ENCODE measurements around the gene RCVRN.

The RCVRN gene

DNA sequence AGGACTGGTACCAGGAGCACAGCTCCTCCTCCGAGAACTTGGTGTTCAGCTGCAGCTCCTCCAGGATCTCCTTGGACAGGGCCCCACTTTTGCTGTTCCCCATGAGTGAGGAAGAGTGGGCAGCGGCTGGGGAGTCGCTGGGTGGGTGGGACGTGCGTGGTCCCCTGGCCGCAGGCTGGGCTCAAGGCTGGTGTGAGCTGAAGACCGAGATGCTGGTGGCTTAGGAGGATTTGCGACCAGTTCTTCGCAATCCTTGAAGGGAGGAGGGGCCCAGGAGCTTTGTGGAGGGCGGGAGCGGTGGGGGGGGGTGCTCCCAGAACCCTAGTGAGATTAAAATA, at the start of gene RCVRN:
Gene RCVRN, minus strand, starts transcription at position 194 of the 338 bp plus-strand sequence. Its CDS starts 91 bp downstream, at position 103.
- DNase-seq: no peak

DNA sequence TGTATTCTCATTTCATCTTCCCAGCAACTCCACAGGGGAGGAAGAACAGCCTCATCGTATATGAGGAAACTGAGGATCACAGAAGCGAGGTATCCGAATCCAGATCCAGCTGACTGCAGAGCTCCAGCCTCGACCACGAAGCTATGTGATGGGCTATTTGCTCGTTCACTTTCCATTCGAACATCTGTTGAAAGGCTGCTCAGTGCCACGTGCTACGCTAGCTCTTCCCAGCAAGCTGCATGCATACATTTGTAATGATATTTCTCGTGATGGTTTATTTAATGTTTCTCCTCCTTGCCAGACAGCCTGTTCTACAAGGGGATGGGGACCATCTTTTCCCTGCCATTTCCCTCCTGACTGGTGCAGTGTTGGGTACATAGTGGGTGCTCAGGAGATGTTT, 48.4 kb upstream of the RCVRN start:
- DNase-seq: no peak

DNA sequence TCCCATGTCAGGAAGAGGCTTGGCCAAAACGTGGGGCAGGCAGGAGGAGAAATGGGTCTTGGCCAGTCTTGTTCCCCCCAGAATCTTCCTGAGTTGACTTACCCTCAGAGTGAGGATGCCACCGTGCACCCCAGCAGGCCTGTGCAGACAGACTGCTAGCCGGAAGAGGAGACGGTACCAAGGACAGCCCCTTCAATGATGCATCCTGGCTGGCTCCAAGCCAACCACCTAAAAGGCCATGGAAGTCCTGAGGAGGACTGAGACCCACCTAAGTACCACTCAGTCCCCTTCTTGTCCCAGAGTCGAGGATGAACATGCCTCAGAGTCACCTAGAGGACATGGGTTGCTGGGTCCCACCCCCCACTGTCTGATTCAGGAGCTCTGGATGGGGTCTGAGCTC, 46.7 kb upstream of the RCVRN start:
- no peak for DNase-seq

DNA sequence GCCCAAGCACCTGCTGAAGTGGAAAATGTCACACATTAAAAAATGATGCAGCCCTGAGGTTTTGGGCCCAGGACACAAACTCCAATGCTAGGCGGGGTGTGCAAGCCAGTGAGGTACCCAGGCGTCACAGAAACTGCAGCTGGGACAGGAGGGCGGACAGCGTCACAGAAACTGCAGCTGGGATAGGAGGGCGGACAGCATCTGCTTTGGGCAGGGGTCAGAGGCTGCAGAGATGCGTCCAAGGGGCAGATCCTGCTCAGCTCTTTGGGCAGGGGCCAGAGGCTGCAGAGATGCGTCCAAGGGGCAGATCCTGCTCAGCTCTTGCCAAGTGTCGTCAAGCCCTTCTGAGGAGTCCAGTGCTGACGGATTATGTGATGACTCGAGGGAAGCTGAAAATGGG, 43.9 kb upstream of the RCVRN start:
- no peak for DNase-seq

DNA sequence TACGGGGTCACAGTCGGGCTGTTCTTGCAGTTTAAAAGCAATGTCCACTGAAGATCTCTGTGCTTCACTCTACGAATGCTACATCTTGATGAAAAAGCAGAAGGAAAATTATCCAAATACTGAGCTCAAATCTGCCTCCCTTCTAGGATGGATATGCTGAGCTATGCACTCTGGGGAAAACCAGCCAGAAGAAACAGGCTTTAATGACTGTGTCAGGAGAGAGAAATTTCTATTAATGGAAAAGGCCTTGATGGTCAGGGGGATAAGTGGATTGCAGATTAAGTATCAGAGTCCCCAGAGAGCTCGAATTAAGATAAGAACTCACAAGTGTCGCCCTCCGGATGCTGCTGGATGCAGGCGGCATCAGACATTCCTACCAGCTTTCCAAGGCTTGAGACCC, 39.6 kb upstream of the RCVRN start:
- DNase-seq: no peak

DNA sequence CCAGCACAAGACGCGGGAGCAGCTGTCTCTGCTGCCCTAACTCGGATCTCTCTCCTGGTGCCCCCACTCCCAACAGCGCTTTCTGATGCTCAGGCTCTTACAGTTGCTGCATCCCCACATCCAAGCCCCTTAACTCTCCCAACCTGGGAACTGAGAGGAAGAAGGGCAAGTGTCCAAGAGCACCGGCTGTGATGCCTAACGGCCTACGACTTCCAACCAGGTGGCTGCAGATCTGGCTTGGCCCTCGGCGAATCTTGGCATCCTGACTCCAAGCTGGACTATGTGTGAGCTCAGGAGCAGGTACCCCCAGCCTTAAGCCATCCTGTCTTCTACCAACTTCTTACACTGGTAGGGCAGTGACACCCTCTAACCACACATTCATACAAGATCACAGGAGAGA, 38.3 kb upstream of the RCVRN start:
- DNase-seq: no peak

DNA sequence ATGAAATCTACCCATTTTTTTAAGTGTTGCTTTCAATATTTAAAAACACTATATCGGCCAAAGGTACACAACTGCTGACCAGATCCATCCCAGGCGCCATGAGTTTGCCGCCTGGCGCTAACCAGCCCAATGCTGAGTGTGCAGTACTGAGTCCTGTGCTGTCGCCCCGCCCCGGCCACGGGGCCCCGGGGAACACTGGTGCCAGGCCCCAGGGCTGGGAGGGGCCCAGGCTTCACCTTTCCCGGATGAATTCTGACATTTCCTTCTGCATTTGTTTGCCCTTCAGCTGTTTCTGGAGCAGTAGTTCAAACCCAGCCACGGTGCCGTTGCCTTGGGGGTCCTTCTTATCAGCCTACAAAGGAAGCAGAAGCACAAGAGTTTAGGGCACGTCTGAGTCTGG, 37.8 kb upstream of the RCVRN start:
- no peak for DNase-seq

DNA sequence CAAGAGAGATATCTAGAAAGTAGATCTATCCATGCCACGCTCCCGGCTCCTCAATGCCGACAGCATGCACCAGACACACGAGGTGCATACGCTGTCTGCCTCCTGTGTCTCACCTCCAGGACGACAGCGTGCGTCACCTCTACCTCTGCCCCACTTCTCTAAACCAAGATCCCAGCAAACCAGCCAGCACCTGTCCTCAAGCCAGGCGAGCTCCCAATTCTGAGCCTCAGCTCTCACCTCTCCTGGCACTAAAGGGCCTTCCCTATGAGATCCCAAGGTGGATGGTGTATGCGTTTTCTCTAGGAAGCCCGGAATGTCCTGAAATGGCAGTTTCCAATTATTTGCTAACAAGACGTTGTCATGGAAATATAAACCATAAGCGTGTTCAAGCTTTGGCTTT, 36.2 kb upstream of the RCVRN start:
- no peak for DNase-seq

DNA sequence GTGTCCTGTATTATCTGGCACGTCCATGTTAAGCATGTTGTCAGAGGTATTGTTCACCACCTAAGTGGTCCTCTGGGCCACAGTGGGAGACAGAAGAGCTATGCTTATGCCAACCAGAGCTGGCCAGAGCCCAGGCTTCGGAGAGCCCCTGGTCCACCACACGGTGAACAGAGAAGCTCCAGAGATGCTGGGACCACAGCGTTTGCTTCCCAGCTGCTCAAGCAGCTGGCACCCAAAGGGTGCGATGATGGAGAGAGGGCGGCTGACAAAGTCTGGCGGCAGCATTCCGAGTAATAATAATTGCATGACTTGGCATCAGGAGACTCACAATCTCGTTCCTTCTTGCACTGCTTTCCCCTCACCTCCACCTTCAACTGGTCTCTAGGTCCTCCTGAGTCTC, 35.8 kb upstream of the RCVRN start:
- DNase-seq: no peak

DNA sequence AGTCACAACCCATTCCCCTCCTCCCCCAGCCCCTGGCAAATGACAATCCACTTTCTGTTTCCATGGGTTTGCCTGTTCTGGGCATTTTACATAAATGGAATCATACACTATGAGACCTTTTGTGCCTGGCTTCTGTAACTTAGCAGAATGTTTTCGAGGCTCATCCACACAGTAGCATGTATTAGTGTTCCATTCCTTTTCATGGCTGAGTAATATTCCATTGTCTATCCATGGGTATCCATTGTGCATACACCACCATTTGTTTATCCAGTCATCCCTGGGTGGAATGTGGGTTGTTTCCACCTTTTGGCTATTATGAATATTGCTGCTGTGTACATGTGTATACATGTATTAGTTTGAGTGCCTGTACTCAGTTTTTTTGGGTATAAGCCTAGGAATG, 33.7 kb upstream of the RCVRN start:
- no peak for DNase-seq

DNA sequence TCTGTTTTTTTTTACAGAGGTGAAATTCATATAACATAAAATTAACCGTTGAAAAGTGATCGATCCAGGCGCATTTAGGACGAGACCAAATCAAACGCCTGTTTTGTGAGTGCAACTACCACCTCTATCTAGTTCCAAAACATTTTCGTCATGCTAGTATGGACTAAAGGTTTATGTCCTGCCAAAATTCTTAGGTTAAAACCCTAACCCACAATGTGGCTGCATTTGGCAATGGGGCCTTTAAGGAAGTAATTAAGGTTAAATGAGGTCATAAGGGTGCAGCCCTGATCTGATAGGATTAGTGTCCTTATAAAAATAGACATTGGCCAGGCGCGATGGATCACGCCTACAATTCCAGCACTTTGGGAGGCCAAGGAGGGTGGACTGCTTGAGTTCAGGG, 32.8 kb upstream of the RCVRN start:
- DNase-seq: no peak

DNA sequence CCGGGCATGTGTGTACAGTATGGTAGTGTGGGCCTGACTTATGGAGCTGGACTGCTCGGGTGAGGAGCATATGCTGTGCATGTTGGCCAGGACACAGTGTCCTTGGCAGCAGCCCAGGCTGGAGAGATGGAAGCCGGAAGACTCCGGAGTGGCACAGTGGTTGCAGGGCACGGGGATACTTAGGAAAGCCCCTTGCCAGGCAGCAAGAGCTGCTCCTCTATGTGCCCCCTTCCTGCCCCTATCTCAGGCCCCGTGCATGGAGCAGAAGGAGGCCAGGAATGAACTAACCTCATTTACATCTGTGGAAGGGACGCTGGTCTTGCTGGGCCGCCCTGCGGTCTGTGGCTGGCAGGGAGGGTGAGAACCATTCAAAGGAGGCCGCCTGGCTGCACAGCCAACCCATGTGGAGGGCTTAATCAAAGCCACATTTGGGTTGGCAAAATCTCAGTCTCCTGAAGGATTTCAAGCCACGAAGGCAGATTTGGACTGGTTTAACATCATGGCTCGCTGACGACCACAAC, 32.2 kb upstream of the RCVRN start:
- no peak for DNase-seq

DNA sequence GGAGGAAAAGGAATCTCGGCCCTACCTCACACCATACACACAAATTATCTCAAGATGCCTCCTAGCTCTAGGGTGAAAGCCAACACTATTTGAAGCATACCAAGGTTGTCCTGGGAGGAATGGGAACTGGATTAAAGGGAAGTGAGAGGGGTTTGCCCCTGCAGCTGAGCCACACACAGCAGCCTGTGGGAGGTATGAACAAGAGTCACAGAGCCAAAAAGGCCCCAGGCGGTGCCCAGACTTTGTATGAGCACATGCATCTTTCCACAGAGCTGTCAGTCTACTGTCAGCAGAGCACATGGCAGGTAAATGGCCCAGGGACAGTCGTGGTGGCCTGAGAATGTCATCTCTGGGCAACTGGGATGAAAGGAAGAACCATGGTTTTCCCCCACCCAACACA, 31.0 kb upstream of the RCVRN start:
- no peak for DNase-seq

DNA sequence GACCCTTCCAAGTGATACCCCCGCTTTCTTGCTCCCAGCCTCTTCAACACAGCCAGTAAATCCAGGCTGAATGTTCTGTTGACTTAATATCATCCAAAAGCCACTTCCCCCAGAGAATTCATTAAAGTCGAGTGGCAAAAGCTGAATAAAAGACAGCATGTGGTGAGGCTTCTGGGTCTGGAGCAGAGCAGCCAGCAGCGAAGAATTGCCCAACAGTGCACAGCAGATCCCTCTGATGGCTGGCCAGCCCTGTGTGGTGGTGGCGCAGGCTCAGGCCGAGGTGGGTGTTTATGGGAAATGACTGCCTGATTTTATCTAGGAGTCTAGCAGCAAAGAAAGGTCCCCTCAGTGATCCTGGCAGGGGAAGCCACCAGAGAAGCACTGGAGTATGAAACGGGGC, 30.3 kb upstream of the RCVRN start:
- no peak for DNase-seq

DNA sequence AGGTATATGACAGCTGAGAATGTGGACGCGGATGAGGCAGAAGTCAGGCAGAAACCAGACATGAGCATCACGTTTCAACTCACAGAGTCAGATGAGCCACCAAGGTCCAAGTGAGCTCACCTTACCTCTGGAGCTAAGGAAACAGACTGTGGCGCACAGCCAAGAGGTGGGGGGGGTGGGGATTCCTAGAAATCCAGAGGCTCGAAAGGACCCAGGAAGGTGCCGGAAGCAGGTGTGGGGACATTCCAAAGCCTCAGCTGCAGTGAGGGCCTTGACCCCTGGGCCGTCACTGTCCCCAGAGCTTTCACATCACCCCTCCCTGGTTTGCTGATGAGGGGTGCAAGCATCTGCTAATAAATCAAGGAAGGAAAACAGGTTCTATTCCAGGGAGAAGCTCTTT, 29.3 kb upstream of the RCVRN start:
- DNase-seq: no peak

DNA sequence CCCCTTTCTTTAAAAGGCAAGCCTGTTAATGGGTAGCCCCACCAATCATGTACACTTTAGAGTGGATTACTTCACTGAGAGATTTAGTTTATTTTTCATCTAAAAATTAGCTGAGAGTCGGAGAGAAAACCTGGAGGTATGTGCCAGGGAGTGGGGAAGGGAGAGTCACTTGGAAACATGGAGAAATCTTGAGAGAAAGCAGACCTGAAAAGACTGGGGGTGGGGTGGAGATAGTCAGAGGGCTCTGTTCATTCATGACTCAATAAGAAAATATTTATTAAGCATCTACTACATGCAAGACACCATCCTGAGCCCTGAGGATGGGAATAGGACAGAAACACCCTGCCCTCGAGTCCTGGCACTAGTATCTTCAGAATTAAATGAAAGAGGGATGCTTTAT, 27.4 kb upstream of the RCVRN start:
- no peak for DNase-seq

DNA sequence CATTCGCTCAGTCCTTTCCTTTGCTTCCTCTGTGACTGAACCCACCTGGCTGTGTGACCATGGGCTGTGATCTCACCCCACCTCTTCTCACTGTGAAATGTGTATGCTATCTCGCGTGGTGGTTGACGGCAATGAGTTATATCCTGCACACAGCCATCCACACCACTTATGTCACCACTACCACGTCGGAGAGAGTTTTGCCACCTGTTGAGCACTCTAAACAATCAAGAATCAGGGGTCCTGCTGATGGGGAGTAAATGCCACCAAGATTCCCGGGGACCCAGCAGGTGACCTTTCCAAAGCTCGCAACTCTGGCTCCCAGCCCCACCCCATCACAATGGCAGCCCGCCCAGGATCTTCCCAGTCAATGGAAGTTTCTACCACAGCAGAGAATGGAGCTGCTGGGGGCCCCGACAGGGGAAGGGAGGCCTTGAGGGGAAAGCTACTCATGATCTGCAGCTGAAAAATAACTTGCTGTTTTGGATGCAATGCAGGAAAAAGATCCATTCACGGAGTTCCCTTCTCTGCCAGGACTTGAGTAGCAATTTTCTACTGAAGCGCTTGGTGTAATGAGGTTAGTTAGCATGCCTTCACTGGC, 26.2 kb upstream of the RCVRN start:
- no peak for DNase-seq

DNA sequence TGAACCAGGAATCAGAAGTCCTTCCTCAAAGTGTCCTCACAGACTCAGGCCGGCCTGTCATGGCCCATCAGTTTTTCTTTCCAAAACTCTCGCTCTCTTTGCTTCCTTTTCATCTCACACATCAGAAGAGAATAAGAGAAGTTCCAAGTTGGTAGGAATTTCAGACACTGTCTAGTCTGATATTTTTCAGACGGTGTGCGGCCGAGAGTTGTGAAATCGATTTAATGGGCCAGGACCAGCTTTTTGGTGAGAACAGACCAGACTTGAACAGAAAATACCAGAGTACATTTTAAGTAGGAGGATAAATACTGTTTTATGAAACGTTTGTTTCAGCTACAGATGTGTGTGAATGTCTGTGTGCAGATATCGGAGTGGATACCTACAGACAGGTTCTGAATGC, 24.8 kb upstream of the RCVRN start:
- DNase-seq: no peak

DNA sequence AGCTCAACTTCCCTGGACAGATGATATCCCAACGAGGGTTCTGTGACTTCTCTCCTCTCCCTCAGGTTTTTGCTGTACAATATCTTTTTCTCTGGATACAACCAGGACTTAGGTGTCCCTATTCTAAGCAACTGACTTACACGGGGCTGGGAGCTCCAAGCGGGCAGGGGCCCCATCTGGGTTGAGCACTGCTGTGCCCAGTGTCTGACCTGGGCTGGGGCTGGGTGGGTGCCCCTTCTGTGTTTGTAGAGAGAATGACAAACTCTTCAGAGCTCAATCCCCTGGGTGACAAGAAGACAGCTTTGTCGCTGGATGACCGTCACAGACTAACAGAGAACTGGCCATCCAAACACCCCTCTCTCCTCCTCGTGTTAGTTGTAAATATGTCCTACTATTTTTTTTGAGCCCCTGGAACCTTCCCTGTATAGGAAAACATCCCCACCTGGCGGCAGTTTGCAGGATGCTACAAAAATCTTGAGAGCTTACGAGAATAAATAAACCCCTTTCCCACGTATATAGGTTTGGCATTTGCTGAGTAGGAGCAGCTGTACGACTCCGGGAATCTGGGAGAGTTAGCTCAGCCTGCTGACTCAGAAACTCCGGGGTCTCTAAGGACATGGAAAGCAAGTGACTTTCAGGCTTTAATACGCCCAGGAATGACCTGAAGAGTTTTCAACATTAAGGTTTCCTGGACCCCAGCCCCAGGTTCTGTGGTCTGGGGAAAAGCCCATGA, 23.7 kb upstream of the RCVRN start:
- DNase-seq: peak; percentile 5

DNA sequence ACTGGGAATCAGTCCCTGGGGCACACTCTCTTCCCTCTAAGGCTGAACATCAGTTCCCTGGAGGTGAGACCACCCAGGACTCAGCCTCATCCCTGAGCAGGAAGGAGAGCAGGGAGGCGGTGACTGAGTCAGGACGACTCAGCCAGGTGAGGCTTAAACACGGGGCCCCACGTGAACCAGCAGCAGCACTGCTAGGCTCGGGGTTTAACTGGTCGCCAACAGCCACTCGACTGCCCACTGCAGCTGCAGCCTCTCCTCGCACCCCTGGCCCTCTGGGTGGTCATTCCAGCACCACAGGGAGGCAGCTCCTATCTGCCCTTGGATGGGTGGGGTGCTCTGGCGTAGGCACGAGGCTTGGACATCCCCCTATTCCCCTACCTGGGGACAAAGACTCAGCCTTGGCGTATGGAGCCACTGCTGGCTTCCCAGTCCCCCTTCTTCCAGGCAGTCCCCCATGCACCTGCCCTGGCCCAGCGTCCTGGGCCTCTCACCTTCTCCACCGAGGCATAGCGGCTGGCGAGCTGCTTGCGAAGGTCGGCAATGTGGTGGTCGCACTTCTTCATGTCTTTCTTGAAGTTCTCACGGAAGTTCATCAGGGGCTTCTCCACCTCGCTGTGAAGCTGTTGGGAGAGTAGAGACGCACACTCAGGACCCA, 21.2 kb upstream of the RCVRN start:
- no peak for DNase-seq

DNA sequence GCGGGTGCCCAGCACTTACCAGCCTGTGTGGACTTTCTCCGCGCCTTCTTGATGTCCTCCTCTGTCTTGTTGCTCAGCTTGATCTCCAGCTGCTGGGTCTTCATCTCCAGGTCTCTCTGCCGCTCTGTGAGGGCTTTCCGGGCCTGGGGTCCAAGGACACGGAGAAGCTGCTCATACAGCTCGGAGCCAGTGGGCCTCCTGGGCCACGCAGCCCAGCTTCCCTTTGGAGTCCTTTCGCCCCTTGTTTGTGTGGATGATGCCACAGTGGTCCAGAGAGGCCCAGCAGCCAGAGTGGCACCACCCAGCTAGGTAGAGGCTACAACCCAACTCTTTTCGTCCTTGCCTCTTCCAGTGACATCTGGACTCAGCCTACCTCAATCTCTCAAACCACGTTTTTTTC, 20.4 kb upstream of the RCVRN start:
- no peak for DNase-seq

DNA sequence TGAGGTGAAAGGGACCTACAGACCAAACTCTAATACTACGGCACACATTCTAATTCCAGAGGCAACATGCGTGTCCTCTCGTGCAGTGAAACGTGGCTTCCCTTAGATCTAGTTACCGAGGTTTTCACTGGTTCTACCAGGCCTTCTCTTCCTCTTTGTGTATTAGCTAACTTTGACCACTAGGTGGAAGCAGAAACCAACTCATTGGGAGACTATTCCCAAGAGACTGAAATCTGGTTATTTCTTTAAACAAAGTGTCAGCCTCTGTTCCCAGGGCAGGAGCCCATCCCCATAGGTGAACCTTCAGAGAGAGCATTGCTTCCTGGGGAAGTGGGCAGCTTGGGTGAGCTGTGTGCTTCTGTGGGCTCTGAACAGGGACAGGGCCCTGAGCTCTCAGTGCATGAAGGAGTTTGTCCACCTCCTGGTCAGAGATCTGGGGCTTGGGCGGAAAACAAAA, 19.7 kb upstream of the RCVRN start:
- DNase-seq: peak; percentile 75

DNA sequence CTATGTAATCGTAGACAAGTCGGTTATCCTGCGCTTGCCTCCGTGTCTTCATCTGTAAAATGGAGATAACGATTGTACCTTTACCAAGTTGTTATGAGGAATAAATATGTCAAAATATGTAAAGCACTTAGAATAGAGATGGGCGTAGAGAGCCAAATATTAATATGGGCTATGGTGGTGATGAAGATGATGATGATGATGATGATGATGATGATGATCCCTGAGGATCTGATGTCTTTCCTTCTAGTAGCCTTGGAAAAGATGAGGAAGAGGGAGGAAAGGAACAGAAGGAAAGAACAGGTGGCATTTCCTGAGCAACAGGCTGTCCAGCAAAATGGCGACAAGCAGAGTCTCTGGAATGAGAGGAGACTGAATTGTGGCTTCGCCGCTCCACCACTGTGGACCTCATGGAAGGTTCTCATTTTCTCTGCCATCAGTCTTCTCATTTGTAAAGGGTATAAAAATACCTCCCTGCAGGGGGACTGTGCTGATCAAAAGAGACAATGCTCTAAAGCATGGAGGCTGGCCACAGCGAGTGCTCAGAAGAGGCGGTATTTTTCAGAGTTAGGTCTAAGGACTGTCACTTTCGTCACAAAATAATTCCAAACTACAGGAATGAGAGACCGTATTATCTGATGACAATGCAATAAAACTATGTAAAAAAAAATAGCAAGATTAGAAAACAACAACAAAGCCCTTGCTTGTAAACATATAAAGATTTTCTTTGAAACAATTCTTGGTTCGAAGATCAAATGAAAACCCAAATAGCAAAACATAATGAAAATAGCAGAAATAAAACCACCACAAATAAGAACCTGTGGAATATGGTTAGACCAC, 17.2 kb upstream of the RCVRN start:
- no peak for DNase-seq
